Nephron progenitor cell (in vitro differentiated cells): ENCODE data around the gene VSNL1.

ENCODE experiments used
- DNase-seq: peaks from one replicate; pipeline ENCODE4 v3.0.0; 2021
- H3K27ac Mint-ChIP-seq: 2 replicates; pipeline ENCODE4 v1.8.0; 2021; ENCODE audit warnings: mild to moderate bottlenecking, moderate library complexity, mixed read lengths
- H3K27me3 Mint-ChIP-seq: 2 replicates; pipeline ENCODE4 v1.8.0; 2021; ENCODE audit warnings: mild to moderate bottlenecking, low read depth, mixed read lengths; ENCODE audit not compliant: poor library complexity
- H3K36me3 Mint-ChIP-seq: 2 replicates; pipeline ENCODE4 v1.8.0; 2021; ENCODE audit warnings: low read depth, mixed read lengths
- H3K4me1 Mint-ChIP-seq: 2 replicates; pipeline ENCODE4 v1.8.0; 2021; ENCODE audit warnings: mixed read lengths
- H3K4me3 Mint-ChIP-seq: 2 replicates; pipeline ENCODE4 v1.8.0; 2021; ENCODE audit warnings: mild to moderate bottlenecking, moderate library complexity, mixed read lengths
- H3K9me3 Mint-ChIP-seq: 2 replicates; pipeline ENCODE4 v1.8.0; 2021; ENCODE audit warnings: mild to moderate bottlenecking, moderate library complexity, mixed read lengths
- CTCF ChIP-seq: fragments of 200-600 bp; sonication (generic); IDR thresholded peaks from 2 replicates; pipeline ENCODE4 v1.5.0; 2021; ENCODE audit warnings: antibody characterized with exemption

VSNL1 gene

GRCh38 chr2:17627434-17627833, 86.9 kb downstream of the VSNL1 start:
- no peak overlapping the region for H3K27ac Mint-ChIP-seq
- H3K4me1 Mint-ChIP-seq = no peaks in the 10 kb centered on the region
- no peak overlapping the region for H3K4me3 Mint-ChIP-seq
- no peak for DNase-seq
- H3K36me3 Mint-ChIP-seq = no peaks in the 10 kb centered on the region
- no peak for TF ChIP-seq CTCF
- H3K9me3 Mint-ChIP-seq = peaks cover 20% of the 10 kb centered on the region
- H3K27me3 Mint-ChIP-seq = no peaks in the 10 kb centered on the region

- Mint-ChIP-seq H3K27ac (no peak overlapping the region), H3K4me1 (peaks cover 3% of the 10 kb centered on the region), H3K27me3 (peaks cover 3% of the 10 kb centered on the region), H3K4me3 (no peak overlapping the region), H3K36me3 (no peaks in the 10 kb centered on the region), H3K9me3 (peaks cover 20% of the 10 kb centered on the region)
- no peak for TF ChIP-seq CTCF
- no peak for DNase-seq
Measured at GRCh38 chr2:17628349-17629261, 88.1 kb downstream of the VSNL1 start.

- peaks cover 8% of the 10 kb centered on the region for H3K9me3 Mint-ChIP-seq
- no peak for TF ChIP-seq CTCF
- no peak for DNase-seq
Measured at GRCh38 chr2:17630089-17630488, 89.6 kb downstream of the VSNL1 start.

GRCh38 chr2:17634997-17635396, 94.5 kb downstream of the VSNL1 start:
- Mint-ChIP-seq H3K9me3 (peaks cover 2% of the 10 kb centered on the region), H3K36me3 (no peaks in the 10 kb centered on the region), H3K4me1 (peaks cover 19% of the 10 kb centered on the region), H3K27me3 (peaks cover 5% of the 10 kb centered on the region), H3K4me3 (no peak overlapping the region), H3K27ac (no peak overlapping the region)
- no peak for TF ChIP-seq CTCF
- DNase-seq = no peak

More at GRCh38 chr2:17630089-17630488, 89.6 kb downstream of the VSNL1 start:
- peaks cover 7% of the 10 kb centered on the region for H3K4me1 Mint-ChIP-seq
- H3K27ac Mint-ChIP-seq = no peak overlapping the region
- peaks cover 3% of the 10 kb centered on the region for H3K27me3 Mint-ChIP-seq
- no peaks in the 10 kb centered on the region for H3K36me3 Mint-ChIP-seq
- no peak overlapping the region for H3K4me3 Mint-ChIP-seq

GRCh38 chr2:17636257-17636656, 95.8 kb downstream of the VSNL1 start:
- no peak for DNase-seq
- H3K4me3 Mint-ChIP-seq = no peak overlapping the region
- no peaks in the 10 kb centered on the region for H3K36me3 Mint-ChIP-seq
- H3K27me3 Mint-ChIP-seq = peaks cover 5% of the 10 kb centered on the region
- TF ChIP-seq CTCF = no peak
- peaks cover 19% of the 10 kb centered on the region for H3K4me1 Mint-ChIP-seq
- no peaks in the 10 kb centered on the region for H3K9me3 Mint-ChIP-seq
- no peak overlapping the region for H3K27ac Mint-ChIP-seq
